CD1c-positive myeloid dendritic cell (primary cell): ENCODE results near the gene GNG3.
"Not testable (repeated sequence)": the region's sequence is repeated elsewhere in the genome, so short reads cannot be mapped to it uniquely, and the experiment has no call there.

Experiments used
- DNase-seq: peaks from one replicate; pipeline ENCODE4 v3.0.0-alpha.2; 2016; ENCODE audit errors: extremely low spot score

GNG3 gene

DNA sequence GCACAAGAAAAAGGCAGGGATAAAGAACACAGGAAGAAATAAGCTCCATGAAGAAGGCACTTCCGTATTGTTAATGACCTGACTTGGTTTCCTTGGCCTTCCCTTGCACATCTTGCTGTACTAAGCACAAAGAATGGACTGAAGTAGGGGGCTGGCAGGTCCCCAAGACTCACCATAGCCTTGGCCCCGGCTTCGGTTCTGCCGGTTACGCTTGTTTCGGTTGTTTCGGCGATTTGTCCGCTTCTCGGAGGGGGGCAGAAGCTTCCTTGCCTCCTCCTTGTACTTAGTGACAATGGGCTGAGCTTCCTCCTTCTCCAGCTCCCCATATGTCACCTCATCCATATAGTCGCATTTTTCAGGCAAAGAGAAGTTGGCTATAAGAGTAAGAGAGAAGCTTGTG, 9.3 kb downstream of the GNG3 start:
- no peak for DNase-seq

DNA sequence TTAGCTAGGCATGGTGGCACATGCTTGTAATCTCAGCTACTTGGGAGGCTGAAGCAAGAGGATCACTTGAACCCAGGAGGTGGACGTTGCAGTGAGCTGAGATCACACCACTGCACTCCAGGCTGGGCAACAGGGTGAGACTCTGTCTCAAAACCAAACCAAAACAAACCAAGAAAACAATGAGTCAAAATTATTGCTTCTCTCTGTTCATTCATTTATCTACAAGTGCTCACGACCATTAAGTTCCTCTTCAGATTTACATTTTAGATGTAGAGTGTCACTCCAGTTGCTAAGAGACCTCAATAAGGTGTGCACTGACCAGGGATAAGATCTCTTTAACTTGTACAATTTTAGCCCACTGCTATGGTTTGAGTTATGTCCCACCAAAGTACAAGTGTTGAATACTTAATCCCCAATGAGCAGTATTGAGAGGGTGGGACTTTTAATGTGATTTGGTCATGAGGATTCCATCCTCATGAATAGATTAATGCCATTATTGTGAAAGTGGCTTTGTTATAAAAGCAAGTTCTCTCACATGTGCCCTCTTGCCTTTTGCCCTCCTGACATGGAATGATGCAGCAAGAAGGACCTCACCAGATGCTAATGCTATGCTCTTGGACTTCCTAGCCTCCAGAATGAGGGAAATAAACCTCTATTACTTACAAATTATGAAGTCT, 12.0 kb downstream of the GNG3 start:
- DNase-seq, result no peak

DNA sequence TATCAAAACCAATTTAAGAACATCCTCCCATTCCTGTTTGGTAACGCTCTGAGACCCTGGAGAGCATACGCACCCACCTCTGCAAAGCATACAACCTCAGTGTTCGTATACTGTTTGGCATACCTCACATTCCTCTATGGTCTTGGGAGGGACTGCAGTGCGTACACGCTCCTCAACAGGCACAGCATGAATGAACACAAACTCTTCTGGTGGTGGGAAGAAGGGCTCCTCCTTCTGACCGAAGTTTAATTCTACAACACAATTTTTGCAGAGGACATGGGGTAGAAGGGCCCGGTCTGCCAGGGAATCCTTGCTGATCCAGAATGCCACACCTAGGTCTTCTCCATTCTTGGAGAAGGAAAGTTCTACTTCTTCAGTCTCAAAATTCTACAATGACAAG, 14.5 kb downstream of the GNG3 start:
- DNase-seq, result no peak

DNA sequence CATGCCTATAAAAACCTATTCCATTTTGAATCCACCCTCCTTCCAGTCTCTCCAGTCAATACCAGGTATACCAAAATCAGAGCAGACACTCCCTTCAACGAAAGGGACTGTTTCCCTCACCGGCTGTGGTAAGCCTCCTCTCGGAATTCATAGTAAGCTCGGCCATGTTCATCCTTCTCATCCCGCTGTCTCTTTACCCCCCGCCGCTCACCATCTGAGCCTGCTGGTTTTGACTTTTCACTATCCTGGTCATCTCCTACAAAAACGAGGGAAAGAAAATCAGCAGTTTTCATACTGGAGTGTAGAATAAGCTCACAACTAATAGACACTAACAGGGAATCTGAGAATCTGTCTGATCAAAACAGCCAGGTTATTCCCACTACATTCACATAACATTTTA, 16.7 kb downstream of the GNG3 start:
- no peak for DNase-seq

DNA sequence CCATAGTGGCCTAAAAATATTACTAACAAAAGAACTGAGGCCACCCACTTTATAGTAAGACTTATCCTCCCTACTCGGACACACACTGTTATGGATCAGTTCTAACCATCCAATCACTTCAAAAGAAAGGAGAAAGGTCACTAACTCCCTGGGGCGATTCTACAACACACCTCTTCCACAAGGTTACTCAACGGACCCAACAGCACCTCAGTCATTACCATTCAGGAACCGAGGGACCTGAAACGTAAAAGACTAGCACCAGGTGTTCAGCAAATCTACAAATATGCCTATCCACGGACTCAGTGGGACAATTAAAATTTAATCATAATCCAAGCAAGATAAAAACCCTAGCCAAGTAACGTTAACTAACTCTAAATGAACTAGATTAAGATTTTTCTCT, 18.2 kb downstream of the GNG3 start:
- DNase-seq, result no peak

DNA sequence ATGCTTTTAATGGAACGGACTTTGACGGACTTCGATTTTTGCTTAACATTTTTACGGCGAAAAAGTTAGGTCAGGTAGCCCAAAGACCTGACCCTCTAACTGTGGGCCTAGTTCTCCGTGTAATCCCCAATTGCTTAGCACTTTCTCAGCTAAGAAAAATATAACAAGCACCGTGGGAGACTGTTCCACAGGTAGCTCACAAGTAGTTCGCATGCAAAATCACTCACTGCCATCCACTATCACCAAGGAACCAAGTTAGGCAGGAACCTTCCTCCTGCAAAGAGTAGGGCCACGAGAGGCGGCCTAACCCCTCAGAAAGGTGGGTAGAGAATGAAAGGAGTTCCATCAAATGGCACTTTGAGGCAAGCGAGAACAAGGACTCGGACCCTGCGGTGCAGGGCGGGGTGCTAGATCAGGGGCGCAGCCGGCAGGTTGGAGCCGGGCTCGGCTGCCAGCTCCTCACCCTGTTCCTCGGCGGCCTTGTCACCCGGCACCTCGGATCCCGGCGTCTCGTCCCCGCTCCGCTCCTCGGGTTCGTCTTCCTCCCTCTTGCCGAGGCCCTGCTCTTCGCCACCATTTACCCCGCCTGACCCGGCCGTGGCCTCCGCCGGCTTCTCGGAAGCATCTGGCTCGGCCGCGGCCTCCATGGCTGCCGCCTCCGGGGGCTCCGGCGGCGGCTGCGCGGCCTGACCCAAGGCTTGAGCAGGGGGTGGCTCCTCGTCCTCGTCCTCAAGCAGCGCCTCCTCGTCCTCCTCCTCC, 18.9 kb downstream of the GNG3 start:
- DNase-seq, result no peak

DNA sequence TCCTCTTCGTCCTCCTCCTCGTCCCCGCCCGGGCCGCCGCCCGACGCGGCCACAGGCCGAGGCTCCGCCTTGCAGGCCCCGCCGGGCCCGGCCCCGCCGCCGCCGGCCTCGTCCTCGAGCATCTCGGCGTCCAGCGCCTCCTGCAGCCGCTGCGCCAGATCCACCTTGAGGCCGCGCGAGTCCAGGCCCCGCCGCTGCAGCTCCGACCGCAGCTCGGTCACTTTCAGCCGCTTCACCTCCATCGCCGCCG, 19.4 kb downstream of the GNG3 start:
- DNase-seq, result no peak

DNA sequence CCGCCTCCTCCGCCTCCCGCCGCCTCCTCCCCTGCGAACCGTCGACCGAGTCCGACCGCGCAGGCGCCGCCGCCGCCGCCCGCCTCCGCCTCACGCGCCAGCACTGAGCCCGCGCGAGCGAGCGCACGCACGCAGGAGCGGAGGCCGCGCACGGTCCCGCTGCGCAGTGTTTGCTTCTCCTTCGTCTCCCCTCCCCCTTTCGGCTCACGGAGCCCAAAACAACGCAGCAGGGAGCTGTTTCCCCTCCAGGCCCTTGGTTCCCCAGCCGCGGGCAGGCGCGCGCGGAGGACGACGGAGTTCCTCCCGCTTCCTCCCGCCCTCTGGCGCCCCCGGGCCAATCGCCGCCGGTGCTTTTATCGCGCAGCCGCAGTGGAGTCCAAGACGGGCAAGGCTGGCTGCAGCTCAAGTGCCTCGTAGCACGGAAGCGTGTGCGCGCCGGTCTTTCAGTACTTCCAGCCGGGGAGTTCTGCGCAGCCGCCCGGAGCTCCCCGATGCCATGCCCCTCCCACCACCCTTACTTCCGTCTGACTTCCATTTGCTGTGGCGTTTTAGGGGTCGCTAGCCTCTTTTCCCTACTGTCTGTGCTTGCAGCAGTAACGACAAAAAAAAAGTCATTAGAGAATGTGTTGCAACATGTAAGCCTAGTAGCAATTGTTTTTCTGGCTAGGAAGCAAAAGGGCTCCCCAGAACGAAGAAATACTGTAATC, 19.8 kb downstream of the GNG3 start, which contains the start of gene HNRNPUL2:
Gene HNRNPUL2, minus strand, starts transcription at position 293 of the 707 bp plus-strand sequence. CDS start 301 bp downstream, outside the sequence.
- peak; percentile 100 for DNase-seq

DNA sequence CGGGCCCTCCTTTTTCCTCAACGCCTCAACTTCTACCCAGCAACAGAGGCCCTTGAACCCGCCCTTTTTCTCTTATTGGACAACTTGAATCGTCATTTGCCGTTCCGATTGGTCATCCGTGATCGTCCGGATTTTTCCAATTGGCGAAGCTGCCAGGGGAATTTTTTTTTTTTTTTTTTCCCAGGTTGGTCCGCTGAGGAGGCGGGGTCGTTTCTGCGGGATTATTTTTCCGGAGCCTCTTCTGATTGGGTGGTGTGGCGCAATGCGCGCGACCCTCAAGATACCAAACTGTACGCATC, 20.3 kb downstream of the GNG3 start:
- peak; percentile 97 for DNase-seq

DNA sequence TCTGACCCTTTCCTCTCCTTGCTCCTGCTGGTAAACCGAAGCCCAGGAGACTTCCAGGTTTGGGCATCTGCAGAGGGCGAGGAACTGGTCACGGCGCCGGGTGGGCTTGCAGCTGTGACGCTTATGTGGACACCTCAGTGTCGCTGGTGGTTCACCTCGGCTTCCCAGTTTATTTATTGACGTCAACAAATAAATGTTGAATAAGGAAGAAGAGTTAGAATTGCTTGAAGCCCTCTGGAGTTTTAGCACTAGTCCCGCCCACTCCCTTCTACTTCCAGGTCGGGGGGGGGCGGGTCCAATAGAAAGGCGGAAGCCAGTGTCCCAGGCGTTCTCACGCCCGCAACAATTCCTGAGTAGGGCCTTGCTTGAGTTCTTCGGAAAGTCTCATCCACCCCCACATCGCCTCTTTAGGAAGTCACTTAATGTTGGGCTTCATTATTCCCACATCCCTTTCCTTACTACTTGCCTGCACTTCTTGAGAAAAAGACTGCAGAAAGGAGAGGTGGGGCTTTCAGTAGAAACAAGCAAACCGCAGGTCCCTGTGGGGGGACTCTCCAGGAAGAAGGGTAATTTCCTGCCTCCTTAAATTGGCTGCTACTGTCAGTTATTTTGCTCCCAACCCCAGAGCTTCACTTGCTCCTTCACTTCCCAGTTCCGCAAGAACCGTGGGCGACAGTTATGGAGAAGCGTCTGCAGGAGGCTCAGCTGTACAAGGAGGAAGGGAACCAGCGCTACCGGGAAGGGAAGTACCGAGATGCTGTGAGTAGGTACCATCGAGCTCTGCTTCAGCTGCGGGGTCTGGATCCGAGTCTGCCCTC, 20.9 kb downstream of the GNG3 start, which contains the start of gene TTC9C:
Gene TTC9C, plus strand, starts transcription at position 316 of the 818 bp plus-strand sequence. Its CDS starts 363 bp downstream, at position 679.
- peak; percentile 98 for DNase-seq

DNA sequence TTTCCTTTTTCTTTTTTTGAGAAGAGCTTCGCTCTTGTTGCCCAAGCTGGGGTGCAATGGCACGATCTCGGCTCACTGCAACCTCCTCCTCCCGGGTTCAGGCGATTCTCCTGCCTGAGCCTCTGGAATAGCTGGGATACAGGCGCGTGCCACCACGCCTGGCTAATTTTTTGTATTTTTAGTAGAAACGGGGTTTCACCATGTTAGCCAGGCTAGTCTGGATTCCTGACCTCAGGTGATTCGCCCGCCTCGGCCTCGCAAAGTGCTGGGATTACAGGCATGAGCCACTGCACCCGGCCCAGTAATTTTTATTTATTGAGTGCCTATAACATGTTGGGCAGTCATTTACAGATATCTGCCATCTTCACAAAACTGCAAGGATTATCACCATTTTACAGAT, 22.6 kb downstream of the GNG3 start:
- DNase-seq, result not testable (repeated sequence)

DNA sequence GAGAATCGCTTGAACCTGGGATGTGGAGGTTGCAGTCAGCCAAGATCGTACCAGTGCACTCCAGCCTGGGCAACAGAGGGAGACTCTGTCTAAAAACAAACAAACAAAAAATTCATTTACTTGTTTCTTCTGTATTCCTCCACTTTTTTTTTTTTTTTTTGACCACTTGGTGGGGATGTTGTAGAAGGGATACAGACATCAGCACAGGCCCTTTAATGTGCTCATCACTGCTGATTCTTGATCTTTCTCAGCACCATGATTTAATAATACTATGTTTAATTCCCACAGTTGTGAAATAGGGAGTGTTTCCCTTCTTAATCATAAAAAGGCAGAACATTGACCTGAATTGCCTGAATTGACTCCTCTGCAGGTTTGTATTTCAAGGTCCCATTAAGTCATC, 25.4 kb downstream of the GNG3 start:
- peak; percentile 32 for DNase-seq

DNA sequence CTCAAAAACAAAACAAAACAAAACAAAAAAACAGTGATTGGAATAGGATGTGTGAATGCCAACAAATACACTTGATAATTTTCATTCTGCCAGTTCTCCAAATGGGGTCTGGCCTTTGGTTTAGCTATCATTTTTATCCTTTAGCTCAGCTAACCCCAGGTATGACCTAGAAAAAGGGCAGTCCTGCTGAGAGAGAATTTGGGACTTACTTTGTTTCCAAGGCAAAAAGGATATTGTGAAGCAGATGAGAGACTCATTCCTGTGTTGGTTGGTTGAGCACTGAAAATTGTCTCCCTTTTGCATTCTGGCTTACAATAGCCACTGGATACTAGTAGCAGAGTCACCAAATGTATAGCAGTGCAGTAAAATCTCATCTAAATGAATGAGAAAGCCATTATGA, 29.7 kb downstream of the GNG3 start:
- DNase-seq, result no peak

DNA sequence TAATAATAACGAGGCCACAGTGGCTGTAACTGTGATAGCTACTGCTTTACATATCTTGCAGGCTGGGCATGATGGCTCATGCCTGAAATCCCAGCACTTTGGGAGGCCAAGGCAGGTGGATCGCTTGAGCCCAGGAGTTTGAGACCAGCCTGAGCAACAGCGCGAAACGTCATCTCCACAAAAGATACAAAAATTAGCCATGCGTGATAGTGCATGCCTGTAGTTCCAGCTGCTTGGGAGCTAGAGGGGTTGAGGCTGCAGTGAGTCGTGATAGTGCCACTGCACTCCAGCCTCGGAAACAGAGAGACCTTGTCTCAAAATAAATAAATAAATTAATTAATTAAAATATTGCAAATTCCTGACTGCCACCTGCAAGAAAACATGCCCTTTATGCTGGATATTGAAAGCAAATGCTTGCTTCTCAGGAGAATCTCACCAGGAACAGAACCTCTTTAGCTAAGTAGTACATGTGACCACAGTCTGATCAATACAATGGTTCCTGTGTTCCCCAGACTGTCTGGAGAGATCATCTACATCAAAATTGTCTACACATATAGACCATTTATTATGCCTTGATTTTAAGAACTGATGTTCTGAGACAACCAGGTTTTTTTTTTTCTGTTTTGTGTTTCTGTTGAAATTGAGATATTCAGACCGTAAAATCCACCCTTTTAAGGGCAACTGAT, 40.1 kb downstream of the GNG3 start:
- DNase-seq, result no peak

DNA sequence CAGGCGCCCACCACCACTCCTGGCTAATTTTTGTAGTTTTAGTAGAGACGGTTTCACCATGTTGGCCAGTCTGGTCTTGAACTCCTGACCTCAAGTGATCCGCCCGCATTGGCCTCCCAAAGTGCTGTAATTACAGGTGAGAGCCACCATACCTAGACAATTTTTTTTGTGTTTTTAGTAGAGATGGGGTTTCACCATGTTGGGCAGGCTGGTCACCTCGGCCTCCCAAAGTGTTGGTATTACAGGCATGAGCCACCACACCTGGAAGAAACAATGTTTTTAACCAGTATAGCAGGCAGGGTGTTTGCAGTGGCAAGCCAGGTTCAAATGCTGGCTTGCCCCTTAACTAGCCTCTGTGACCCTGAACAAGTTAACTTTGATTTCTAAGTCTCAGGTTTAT, 42.5 kb downstream of the GNG3 start:
- not testable (repeated sequence) for DNase-seq

DNA sequence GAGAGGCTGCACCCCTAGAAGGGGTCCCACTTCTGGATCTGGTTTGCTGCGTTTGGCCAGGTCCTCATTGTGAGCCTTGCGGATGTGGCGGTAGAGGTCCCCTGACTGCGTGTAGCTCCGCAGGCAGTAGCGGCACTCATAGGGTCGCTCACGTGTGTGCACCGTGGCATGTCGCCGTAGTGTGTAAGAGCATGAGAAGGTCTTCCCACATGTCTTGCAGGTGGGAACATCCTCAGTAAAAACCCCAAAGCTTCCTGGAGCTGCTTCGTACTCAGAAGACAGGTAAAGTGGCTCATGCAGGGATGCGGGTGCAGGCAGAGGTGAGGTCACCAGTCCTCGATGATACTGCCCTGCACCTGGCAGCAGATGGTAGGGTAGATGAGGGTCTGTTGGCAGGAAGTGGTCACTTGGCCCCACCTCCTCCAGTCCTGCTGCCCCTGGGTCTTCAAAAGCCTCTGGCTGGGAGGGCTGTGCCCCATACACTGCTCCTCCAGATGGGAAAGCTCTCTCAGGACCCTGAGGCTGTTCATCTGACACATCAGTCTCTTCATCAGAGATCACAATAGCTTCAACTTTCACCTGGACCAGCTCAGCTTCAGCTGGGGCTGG, 44.8 kb downstream of the GNG3 start:
- no peak for DNase-seq

DNA sequence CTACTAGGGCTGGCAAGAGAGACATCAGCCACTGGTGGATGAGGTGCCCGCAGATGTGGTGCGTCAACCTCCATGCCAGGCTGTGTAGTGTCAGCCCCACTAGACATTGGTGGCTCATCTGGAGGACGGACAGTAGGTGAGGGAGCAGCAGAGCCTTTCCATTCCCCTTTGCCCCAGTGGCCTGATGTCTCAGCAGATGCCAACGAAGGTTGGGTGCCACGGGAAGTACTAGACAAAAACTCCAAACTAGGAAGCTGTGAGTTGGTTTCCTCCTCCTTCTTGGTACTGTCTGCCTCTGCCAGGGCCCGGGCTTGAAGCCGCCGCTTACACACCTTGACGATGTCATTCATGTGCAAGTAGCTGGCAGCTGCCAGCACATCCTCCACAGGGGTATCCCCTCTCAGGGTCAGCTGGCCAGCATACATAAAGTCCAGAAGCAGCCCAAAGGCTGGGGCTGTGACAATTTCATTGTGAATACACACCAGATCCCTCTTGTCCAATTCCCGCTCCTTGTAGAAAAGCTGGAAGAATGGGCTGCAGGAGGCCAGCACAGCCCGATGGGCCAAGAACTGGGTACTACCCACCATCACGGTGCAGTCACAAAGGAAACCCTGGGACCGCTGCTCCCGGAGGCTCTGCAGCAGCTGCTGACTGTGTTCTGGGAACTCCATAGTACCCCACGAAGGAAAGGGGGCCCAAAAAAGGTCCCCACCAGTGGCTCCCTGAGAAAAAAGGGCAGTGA, 45.7 kb downstream of the GNG3 start:
- DNase-seq, result no peak

DNA sequence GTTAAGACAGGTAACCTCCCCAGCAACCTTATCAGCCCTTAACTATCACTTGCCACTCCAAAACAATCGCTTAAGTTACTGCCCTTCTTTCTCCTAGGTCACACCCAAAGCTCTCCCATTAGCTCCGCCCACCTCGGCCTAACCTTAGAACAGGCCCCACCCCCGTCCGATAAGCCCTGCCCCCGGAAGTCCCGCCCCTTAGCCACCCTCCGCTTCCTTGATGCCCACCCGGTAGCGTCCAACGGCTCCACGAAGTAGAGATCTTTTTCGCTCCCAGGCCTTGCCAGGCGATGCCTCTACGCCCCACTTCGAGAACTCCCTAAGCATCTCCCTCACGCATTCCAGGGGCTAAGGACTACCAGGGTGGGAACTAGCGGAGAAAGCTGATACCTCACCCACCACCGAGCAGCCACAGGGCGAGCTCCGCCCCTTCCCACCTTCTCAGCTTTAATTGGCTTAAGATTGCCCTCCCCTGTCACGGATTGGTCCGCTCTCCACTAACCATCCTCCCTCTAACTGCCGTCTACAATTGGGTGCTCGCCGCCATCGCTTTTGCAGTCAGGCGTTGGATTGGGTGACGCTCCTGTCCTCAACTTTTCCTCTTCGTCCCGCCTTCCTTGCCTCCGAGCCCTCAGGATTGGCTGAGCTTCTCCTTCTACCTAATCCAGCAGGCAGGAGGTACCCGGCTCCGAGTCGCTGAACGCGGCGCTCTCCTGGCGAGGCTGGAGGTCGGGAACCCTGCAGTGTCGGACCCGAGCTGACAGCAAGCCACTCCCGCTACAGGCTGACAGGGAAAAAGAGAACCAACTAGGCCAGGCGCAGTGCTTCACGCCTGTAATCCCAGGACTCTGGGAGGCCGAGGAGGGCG, 46.5 kb downstream of the GNG3 start, which contains the start of gene ZBTB3:
Gene ZBTB3, minus strand, starts transcription at position 425 of the 868 bp plus-strand sequence. CDS start 496 bp downstream, outside the sequence.
- DNase-seq, result peak; percentile 98

DNA sequence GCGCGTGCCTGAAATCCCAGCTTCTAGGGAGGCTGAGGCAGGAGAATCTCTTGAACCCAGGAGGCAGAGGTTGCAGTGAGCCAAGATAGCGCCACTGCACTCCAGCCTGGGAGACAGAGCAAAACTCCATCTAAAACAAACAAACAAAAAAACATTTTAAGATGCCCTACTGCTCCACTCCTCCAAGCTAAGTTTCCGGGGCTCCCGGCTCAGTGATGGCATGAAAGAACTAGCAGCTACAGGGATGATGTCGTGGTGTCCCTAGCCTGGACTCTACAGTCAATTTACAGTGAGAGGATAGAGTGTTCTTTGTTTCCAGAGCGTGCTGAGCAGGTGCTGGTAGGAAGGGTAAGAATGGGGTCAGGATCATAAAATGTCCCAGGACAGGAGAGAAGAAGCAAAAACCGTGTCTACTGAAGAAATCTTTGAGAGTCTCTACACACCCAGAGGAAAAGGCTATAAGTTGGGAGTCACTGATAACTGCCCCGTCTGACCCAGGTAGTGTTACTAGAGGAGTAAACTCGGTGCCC, 47.7 kb downstream of the GNG3 start:
- DNase-seq, result no peak
